GM19397 (cell line): ENCODE data around the gene GAB2.
"Not testable (repeated sequence)": the region's sequence is repeated elsewhere in the genome, so short reads cannot be mapped to it uniquely, and the experiment has no call there.

ENCODE experiments used
- ATAC-seq: cut with Tn5 transposase; IDR thresholded peaks from one replicate; pipeline ENCODE4 v1.9.1; 2021; ENCODE audit warnings: mild to moderate bottlenecking, moderate library complexity; ENCODE audit not compliant: unreplicated experiment

The GAB2 gene

DNA sequence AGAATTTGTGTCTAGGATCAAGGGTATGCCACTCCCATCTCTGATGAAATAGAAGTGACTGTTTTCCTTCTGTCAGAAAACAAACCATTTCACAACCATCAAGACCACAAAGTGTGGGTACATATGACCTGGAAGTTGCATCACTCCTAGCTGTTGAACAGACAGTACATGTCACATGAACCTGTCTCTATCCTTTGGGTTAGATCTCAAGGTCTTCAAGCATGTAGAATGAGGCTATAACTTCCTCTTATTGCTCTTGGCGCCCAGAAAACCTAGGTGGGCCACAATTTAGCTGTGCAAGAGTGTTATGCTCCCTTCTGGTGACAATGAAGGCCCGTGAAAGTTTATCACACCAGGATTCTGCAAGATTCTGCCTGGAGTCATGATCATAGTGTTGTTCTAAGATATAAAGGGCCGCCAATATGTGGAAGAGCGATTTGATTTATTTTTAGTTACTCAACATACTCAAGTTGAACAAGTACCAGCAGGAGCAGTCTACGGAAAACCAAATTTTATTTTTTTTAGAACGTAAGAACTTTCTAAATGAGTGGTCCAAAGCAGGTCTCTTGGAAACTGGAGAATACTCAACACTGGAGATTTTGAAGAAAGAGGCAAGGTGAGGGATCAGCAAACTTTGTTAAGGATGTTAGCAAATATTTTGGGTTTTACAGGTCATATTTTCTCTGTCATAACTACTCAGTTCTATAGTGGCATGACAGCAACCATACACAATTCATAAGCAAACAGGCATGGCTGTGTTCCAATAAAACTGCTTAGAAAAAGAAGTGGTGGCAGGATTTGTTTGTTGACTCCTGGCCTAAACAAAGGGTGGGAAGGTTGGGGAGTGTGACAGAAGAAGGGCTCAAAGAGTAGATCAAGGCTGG lies 127.1 kb downstream of the GAB2 start:
- no peak for ATAC-seq

DNA sequence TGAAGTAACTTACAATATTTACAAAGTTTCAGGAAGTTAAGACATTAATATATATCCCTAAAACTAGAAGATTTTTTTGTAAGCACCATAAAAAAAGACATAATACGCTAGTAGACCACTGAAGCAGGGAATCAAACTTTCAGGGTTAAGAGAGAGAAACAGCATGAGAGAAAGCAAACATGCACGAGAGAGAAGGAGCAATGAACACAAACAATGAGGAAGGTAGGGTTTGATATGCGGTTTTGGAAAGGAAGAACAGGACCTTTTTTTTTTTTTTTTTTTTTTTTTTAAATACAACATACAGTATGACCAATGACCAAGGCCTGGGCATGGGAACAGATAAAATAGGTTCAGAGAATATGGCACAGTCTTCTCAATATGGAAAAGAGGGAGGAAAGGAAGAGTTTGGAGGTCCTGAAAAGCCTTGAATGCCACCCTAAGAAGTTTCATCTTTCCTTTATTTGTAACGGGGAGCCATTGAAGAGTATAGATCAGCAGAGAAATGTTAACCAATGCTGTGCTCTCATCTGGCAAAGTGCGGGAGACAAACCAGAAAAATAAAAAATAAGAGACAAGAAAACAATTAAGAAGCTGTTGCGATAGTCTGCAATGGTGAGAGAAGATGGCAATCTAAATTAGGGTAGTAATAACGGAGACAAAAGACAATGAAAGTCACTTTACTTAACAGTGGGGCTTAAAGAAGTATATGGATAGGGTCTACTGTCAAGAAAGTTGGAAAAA lies 127.9 kb downstream of the GAB2 start:
- ATAC-seq, result no peak

DNA sequence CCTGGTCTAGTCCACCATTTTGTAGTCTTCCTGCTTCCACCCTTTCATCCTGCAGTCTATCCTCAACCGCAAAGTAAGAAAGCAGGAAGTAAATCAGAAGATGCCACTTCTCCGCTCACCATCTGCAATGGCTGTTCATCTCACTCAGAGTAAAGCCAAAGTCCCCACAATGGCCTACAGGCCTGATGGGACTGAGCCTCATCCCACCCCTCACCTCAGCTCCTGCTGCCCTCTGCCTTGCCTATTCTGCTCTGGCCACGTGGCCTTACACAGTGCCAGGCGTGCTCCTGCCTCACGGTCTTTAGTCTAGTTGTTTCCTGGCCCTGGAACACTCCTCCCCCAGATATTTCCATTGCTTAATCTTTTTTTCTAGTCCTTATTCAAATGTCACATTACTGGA lies 133.4 kb downstream of the GAB2 start:
- no peak for ATAC-seq

DNA sequence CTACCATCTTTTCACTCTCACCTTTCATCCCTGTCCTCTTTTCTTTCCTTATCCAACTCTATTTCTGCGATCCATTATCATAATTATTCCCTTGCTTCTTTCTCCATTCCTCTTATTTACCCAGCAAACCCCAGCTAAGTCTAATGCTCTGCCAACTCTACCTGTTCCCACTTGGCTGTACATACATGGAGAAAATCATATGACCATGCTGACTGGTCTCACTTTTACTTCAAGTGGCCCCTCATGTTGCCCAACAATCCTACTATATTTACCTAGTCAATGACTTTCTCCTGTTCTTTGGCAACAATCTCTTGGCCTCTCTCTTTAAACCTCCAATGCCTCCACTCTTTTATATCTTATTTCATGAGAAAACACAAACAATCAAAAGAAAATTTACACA lies 134.8 kb downstream of the GAB2 start:
- no peak for ATAC-seq

DNA sequence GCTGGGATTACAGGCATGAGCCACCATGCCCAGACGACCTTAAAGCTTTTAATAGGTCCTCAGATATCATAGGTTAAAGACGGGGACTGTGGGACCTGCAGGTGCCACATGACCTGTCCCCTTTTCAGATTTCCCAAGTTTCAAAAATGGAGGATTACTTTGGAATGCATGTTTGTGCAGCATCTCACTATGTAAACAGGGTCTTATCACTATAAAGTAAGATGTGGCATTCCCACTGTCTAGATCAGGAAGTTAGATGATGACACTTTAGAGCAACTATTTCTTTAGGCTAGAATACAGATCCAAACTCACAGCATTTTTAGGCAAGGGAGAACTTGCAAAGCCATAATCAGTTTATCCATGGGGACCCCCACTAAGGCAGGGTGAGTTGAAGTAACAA lies 136.1 kb downstream of the GAB2 start:
- no peak for ATAC-seq

DNA sequence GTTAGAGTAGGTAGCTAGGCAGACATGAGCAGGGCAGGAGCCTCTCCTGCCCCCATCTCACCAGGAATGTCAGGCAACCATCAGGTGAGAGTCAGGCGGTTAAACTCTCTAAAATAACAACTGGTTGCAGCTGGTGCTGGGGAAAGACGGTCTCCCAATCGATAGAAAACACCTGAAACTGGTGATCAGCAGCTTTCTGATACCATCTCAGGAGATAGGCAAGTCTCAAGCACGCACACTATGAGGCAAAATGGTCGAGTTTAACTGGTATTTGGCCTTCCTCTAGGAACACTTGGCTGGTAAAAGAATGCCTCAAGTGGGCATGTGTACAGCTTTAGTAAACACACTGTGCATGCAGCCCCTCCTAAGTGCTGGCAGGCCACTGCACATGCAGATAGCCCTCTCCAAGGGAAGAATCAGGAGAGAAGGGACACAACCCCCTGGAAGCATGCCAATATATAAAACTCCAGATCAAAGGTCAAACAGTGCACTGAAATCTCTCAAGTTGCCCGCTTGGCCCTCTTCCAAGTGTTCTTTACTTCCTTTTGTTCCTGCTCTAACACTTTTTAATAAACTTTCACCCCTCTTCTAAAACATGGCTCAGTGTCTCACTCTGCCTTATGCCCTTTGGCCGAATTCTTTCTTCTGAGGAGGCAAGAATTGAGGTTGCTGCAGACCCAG lies 140.2 kb downstream of the GAB2 start:
- ATAC-seq, result no peak

DNA sequence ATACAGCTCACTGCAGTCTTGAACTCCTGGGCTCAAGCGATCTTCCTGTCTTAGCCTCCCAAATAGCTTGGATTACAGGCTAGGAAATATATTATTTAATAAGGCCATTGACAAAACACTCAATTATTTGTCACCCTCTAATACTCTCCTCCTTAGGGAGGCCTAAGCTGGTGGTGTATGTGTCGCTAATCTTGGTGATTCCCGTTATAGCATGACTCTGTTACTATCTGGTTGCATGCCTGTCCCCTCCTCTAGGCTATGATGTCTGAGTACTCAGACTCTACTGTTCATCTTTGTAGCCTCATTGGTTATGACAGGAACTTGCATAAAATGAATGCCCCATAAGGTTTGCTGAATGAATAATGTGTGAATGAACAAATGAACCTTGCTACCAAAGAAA lies 141.3 kb downstream of the GAB2 start:
- no peak for ATAC-seq

DNA sequence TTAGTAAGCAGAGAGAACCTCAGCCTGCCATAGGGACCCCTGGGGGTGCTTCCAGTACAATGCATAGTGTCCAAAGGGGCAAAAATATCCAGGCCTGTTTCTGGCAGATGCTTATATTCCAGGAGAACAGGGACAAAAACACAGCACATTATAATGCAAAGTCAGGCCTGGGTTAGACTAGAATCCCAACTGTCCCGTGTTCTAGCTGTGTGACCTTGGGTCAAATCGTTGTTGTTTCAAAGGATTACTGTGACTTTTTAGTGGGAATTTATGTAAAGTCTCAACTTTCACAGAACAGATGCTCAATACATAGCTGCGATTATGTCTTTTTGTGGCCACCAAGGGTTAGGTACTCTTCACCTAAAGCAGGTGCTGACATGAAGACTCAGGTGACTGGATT lies 142.9 kb downstream of the GAB2 start:
- no peak for ATAC-seq

DNA sequence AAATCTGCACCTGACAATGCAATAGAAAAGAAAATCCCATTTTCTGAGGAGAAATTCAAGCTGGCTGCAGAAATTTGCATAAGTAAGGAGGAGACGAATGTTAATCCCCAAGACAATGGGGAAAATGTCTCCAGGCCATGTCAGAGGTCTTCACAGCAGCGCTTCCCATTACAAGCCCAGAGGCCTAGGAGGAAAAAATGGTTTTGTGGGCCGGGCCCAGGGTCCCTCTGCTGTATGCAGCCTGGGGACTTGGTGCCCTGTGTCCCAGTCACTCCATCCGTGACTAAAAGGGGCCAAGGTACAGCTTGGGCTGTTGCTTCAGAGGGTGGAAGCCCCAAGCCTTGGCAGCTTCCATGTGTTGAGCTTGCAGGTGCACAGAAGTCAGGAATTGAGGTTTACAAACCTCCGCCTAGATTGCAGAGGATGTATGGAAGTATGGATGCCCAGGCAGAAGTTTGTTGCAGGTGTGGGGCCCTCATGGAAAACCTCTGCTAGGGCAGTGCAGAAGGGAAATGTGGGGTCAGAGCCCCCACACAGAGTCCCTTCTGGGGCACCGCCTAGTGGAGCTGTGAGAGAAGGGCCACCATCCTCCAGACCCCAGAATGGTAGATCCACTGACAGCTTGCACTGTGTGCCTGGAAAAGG lies 144.9 kb downstream of the GAB2 start:
- not testable (repeated sequence) for ATAC-seq

DNA sequence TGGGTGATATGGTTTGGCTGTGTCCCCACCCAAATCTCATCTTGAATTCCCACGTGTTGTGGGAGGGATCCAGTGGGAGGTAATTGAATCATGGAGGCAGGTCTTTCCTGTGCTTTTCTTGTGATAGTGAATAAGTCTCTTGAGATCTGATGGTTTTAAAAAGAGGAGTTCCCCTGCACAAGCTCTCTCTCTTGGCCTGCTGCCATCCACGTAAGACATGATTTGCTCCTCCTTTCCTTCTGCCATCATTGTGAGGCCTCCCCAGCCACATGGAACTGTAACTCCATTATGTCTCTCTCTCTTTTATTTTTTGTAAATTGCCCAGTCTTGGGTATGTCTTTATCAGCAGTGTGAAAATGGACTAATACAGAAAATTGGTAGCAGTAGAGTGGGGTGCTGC lies 145.8 kb downstream of the GAB2 start:
- not testable (repeated sequence) for ATAC-seq

DNA sequence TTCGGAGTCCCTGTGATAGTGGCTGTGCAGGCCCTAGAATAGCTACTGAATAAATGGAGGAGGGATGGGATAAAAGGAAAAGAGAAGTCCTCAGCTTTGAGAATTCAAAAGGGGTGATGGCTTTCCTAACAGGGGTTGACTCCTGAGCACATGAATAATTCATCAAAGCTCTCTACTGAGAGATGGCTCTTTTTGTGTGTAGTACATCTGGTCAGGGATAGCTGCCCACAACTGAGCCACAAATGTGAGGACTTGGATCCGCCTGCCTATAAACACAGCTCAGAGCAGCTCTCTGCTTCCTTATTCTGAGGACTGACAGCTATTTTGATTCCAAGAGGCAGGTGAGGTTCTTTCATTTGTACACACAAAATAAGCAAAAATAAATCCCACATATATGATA lies 146.6 kb downstream of the GAB2 start:
- ATAC-seq, result no peak

DNA sequence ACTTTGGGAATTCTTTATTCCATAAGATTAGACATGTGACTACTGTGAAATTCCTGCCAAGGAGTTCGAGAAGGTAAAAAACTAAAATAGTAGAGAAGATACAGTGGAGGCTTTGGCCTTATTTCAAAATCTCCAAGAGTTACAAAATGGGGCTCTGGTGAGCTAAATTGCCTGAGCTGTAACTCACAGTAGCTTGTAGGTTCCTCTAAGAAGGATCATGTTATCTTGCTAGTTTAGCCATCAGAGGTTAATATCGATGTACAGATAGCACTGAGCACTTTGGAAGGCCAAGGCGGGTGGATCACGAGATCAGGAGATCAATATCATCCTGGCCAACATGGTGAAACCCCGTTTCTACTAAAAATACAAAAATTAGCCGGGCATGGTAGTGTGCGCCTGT lies 147.8 kb downstream of the GAB2 start:
- ATAC-seq, result no peak

DNA sequence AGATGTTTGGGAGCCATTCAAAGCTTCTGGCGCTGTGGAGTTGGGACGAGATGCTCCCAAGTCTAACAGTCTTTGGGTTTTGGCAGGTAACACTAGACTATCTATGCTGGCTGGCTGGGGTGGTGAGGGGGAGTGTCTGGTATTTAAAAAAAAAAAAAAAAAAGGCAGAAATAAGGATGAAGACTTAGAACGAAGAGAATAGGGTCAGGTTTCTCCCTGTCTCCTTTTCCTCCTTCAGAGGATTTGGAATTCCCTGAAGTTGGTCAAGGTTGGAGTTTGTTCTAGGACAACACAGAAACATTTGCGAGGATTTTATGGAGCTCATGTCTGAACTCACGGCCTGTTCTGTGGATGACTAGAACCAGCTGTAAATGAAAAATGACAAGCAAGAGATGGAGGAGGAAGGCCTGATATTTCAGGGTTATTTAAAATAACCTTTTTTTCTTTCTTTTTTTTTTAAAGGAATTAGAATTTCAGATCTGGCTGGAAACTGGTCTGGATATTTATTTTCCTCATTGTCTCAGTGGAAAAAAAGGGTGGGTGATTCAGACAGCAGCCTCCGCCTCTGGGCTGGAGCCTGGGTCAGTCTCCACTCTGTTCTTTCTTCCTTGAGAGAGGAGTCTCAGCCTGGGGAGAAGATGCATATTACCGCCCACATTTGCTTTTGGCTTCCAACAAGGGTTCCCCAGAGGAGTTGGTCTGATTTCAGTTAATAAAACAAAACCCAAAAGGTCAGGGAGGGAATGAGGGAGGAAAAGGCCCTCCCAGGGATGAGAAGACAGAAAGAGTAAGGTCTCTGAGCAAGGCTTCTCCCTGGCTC lies 148.8 kb downstream of the GAB2 start:
- ATAC-seq, result no peak

DNA sequence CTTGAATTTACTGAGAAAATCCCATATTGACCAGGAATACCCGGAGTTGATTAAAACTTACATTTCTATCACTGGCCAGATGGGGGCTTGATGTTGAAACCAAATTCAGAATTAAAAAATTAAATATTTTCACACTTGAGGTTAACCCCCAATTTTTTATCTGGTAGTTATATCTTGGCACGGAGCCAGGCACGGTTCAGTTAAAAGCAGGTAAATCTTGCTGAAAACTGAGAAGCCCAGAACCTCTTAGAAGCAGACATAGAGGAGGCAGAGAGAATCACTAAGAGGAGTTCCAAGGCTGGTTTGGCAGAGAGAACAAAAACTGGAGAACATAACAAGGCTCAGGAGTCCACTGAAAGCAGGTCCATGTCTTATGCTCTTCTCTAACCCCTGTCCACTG lies 151.2 kb downstream of the GAB2 start:
- no peak for ATAC-seq

DNA sequence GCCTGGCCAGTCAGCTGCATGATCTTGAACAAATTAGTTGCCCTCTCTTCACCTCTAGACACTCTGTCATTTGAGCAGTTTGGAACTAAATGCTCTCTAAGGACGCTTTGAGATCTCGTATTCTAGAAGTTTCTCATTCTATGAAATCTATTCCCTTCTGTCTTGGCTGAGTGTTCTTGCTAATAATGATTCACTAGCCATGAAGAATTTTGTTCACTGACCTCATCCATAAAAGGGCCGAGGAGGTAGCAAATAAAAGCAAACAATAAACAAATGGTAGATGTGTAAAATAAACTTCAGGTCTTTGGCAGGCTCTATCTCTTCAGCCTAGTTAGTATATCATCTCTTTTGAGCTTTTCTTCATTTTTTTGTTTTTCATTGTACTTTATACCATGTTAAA lies 152.3 kb downstream of the GAB2 start:
- no peak for ATAC-seq

DNA sequence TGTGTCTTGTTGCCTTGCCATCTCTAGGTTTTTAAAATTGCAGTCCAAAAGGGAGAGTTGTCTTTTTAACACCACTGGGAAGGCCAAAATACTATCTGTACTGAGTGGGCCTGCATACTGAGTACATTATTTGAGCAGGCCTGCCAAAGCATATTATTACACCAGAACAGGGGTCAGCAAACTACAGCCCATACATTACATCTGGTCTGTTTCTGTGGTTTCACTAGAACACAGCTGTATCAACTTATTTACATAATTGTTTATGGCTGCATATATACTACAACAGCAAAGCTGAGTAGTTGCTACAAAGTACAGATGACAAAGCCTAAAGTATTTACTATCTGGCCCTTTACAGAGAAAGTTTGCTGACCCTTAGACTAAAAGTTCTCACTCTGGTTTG lies 154.9 kb downstream of the GAB2 start:
- no peak for ATAC-seq

DNA sequence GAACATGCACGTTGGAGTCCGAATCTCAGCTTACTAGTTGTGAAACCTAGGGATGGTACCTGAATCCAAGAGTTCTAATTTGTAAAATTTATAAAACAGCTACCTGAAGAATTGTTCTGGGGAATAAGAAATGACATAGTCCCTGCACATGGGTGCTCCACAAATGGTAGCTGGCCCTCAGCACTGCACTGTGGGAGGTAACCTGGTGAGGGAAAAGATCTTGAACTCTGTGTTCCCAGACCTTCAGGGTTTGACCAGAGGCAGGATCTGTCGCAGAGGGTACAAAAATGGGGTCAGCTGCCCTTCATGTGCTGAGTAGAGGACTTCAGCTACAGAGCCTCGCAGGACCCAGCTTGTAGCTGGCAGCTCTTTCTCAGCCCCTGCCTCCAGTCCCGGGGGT lies 155.4 kb downstream of the GAB2 start:
- ATAC-seq, result no peak

DNA sequence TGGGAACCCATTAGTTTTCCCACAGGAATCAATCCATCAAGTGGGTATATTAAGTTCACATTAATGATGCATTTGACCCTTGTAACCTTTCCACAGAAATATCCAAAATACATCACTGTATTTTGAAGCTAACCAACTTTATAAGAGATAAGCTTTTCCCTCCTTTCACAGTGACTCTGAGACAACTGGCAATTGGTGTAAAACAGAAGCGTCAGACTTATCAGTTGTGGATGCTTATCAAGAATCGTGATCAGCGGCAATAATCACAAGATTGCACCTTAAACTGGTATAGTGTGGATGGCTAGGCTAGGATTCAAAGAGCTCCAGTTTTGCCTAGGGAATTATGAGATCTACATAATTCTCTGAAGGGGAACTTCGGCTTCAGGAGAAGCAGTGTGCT lies 155.8 kb downstream of the GAB2 start:
- no peak for ATAC-seq

DNA sequence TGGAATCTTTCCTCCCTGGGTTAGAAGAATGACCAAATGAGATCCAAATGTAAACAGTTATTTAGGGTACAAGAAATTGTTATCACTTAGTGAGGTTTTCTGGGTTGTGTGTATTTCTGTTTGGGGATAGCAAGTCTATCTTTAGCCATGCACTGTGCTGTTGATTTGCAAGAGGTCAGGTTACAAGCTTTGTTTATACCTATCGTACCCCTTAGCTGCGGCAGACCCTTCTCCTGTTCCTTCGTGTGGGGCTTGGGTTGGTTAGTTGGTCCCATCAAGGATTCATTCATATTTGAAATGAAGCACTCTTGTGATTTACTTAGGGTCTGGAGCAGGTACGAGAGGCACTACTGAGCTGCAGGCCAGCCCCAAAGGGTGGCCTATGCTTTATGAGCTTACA lies 156.3 kb downstream of the GAB2 start:
- ATAC-seq, result no peak

DNA sequence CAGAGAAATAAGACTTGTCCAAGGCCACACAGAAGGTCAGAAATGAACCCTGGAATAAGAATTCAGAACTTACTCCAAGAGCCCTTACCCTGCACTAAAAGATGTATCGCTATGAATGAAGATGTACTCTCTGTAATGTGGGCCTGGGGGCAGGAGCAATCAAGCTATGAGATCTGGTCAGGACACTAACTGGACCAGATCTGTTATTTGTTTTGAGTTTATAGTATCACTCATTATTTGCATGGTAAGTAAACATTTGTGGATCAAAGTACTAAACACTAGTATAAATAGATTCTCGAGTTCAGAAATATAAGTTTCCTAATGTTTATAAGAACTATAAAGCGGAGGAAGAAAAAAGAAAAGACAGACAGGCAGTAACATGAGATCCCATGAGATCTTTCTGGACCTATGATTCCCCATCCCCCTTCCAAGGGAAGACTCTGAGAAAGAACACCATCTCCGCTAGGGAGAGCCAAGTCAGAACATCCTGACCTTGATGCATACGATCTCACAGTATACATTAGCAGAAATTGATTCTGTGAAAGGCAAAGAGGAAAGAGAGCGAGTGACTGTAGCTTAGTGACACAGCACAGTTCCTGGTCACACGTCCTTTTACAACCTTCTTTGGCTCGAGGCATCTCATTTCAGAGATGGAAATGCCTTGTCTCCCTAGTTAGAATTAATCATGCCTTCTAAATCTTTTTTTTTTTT lies 157.7 kb downstream of the GAB2 start:
- no peak for ATAC-seq
